ENCODE data around the gene MAP2K6.

The MAP2K6 gene

GRCh38 chr17:69535016-69535570 lies 120.6 kb downstream of the MAP2K6 start:
- DNase-seq (ENCODE audit: low read depth): no peak

GRCh38 chr17:69538795-69539194 lies 124.3 kb downstream of the MAP2K6 start:
- DNase-seq (ENCODE audit: low read depth): no peak

GRCh38 chr17:69539274-69539673 lies 124.8 kb downstream of the MAP2K6 start:
- DNase-seq (ENCODE audit: low read depth): peak; percentile 39

- DNase-seq (ENCODE audit: low read depth): peak; percentile 85
These were observed 125.4 kb downstream of the MAP2K6 start for GRCh38 chr17:69539781-69540319.

- peak; percentile 61 for DNase-seq (ENCODE audit: low read depth)
These were observed 125.9 kb downstream of the MAP2K6 start for GRCh38 chr17:69540356-69540755.

- no peak for DNase-seq (ENCODE audit: low read depth)
These were observed 132.7 kb downstream of the MAP2K6 start for GRCh38 chr17:69547230-69547629.

- no peak for DNase-seq (ENCODE audit: low read depth)
These were observed 133.4 kb downstream of the MAP2K6 start for GRCh38 chr17:69547947-69548346.

GRCh38 chr17:69551212-69552010 lies 136.9 kb downstream of the MAP2K6 start:
- peak; percentile 67 for DNase-seq (ENCODE audit: low read depth)

GRCh38 chr17:69552986-69553667 lies 138.6 kb downstream of the MAP2K6 start:
- no peak for DNase-seq (ENCODE audit: low read depth)

- DNase-seq (ENCODE audit: low read depth): no peak
These were observed 140.6 kb downstream of the MAP2K6 start for GRCh38 chr17:69555056-69555455.

GRCh38 chr17:69557339-69557738 lies 142.8 kb downstream of the MAP2K6 start:
- DNase-seq (ENCODE audit: low read depth): no peak

GRCh38 chr17:69558796-69559195 lies 144.3 kb downstream of the MAP2K6 start:
- DNase-seq (ENCODE audit: low read depth): no peak

GRCh38 chr17:69560987-69561441 lies 146.5 kb downstream of the MAP2K6 start:
- peak; percentile 33 for DNase-seq (ENCODE audit: low read depth)

GRCh38 chr17:69561462-69561861 lies 147.0 kb downstream of the MAP2K6 start:
- no peak for DNase-seq (ENCODE audit: low read depth)

- no peak for DNase-seq (ENCODE audit: low read depth)
These were observed 150.9 kb downstream of the MAP2K6 start for GRCh38 chr17:69565447-69565846.

- peak; percentile 35 for DNase-seq (ENCODE audit: low read depth)
These were observed 152.6 kb downstream of the MAP2K6 start for GRCh38 chr17:69567130-69567529.

GRCh38 chr17:69572747-69573146 lies 158.2 kb downstream of the MAP2K6 start:
- no peak for DNase-seq (ENCODE audit: low read depth)

- DNase-seq (ENCODE audit: low read depth): no peak
These were observed 158.9 kb downstream of the MAP2K6 start for GRCh38 chr17:69573396-69573795.

GRCh38 chr17:69574257-69575197 lies 160.0 kb downstream of the MAP2K6 start:
- DNase-seq (ENCODE audit: low read depth): peak; percentile 87

- DNase-seq (ENCODE audit: low read depth): peak; percentile 97
These were observed 160.9 kb downstream of the MAP2K6 start for GRCh38 chr17:69575346-69575761.

GRCh38 chr17:69577098-69577497 lies 162.6 kb downstream of the MAP2K6 start:
- no peak for DNase-seq (ENCODE audit: low read depth)
